H9 (cell line): Measurements from ENCODE around the gene SUFU. TPM values are rescaled to one million over a fixed set of nuclear protein-coding genes. Genes with fewer than 3 reads are reported as not detected.

Experiments
- DNase-seq: peaks from one replicate; pipeline ENCODE4 v3.0.0-alpha.2; 2017
- H2AFZ ChIP-seq: one replicate; pipeline ENCODE4 v1.6.1; 2013; ENCODE audit warnings: mild to moderate bottlenecking, low read length, control low read depth, moderate library complexity
- H2AK5ac ChIP-seq: 2 replicates; pipeline ENCODE4 v1.6.1; 2013; ENCODE audit warnings: low read length, control low read depth, mixed read lengths; ENCODE audit not compliant: insufficient read length
- H2BK120ac ChIP-seq: one replicate; pipeline ENCODE4 v1.6.1; 2013; ENCODE audit warnings: low read depth, mild to moderate bottlenecking, low read length, control low read depth, inconsistent platforms; ENCODE audit not compliant: poor library complexity, severe bottlenecking
- H2BK12ac ChIP-seq: 2 replicates; pipeline ENCODE4 v1.6.1; 2013; ENCODE audit warnings: low read length, control low read depth, mixed read lengths, low read depth; ENCODE audit not compliant: insufficient read length
- H2BK15ac ChIP-seq: 2 replicates; pipeline ENCODE4 v1.6.1; 2013; ENCODE audit warnings: low read depth, low read length, control low read depth
- H2BK20ac ChIP-seq: one replicate; pipeline ENCODE4 v1.6.1; 2013; ENCODE audit warnings: low read depth, mild to moderate bottlenecking, low read length, control low read depth, inconsistent platforms; ENCODE audit not compliant: poor library complexity, severe bottlenecking
- H2BK5ac ChIP-seq: 2 replicates; pipeline ENCODE4 v1.6.1; 2013; ENCODE audit warnings: low read length, control low read depth, mixed read lengths; ENCODE audit not compliant: insufficient read length
- H3K14ac ChIP-seq: 2 replicates; pipeline ENCODE4 v1.6.1; 2013; ENCODE audit warnings: low read length, control low read depth; ENCODE audit not compliant: insufficient read depth
- H3K18ac ChIP-seq: 2 replicates; pipeline ENCODE4 v1.6.1; 2013; ENCODE audit warnings: low read depth, mild to moderate bottlenecking, mixed read lengths, low read length, control low read depth; ENCODE audit not compliant: insufficient read length
- H3K23ac ChIP-seq: 2 replicates; pipeline ENCODE4 v1.6.1; 2013; ENCODE audit warnings: low read length, control low read depth, mixed read lengths, low read depth; ENCODE audit not compliant: insufficient read length
- H3K23me2 ChIP-seq: 2 replicates; pipeline ENCODE4 v1.6.1; 2013; ENCODE audit warnings: low read depth, mild to moderate bottlenecking, mixed read lengths, low read length, control low read depth; ENCODE audit not compliant: insufficient read length, poor library complexity, severe bottlenecking
- H3K27ac ChIP-seq: 2 replicates; pipeline ENCODE4 v1.5.1; 2013; ENCODE audit warnings: low read length, control low read depth, mixed read lengths, low read depth; ENCODE audit not compliant: insufficient read length
- H3K27me3 ChIP-seq: 2 replicates; pipeline ENCODE4 v1.6.1; 2013; ENCODE audit warnings: low read length, control low read depth, inconsistent platforms; ENCODE audit not compliant: insufficient read depth
- H3K4ac ChIP-seq: 2 replicates; pipeline ENCODE4 v1.6.1; 2013; ENCODE audit warnings: low read depth, mild to moderate bottlenecking, control low read depth, inconsistent platforms, low read length, moderate library complexity
- H3K4me1 ChIP-seq: 2 replicates; pipeline ENCODE4 v1.6.1; 2013; ENCODE audit warnings: low read length, control low read depth, inconsistent platforms; ENCODE audit not compliant: insufficient read depth
- H3K4me2 ChIP-seq: 2 replicates; pipeline ENCODE4 v1.6.1; 2013; ENCODE audit warnings: low read length, control low read depth, mixed read lengths; ENCODE audit not compliant: insufficient read length, insufficient read depth
- H3K56ac ChIP-seq: 2 replicates; pipeline ENCODE4 v1.6.1; 2013; ENCODE audit warnings: low read depth, mild to moderate bottlenecking, mixed read lengths, low read length, control low read depth; ENCODE audit not compliant: insufficient read length
- H3K79me1 ChIP-seq: 2 replicates; pipeline ENCODE4 v1.6.1; 2013; ENCODE audit warnings: low read depth, mild to moderate bottlenecking, moderate library complexity, low read length, control low read depth, inconsistent platforms; ENCODE audit not compliant: insufficient read depth, poor library complexity, severe bottlenecking
- H3K79me2 ChIP-seq: 2 replicates; pipeline ENCODE4 v1.6.1; 2013; ENCODE audit warnings: low read length, control low read depth, inconsistent platforms; ENCODE audit not compliant: insufficient read depth
- H3K9ac ChIP-seq: 2 replicates; pipeline ENCODE4 v1.6.1; 2013; ENCODE audit warnings: low read length, control low read depth, mixed read lengths; ENCODE audit not compliant: insufficient read length; ENCODE audit errors: extremely low read depth
- H3K9me3 ChIP-seq: one replicate; pipeline ENCODE4 v1.6.1; 2013; ENCODE audit warnings: low read depth, low read length, inconsistent platforms; ENCODE audit not compliant: control insufficient read depth
- H3T11ph ChIP-seq: one replicate; pipeline ENCODE4 v1.6.1; 2013; ENCODE audit warnings: mild to moderate bottlenecking, low read length, control low read depth, inconsistent platforms
- H4K20me1 ChIP-seq: one replicate; pipeline ENCODE4 v1.6.1; 2013; ENCODE audit not compliant: control insufficient read depth, insufficient read length, insufficient read depth
- H4K5ac ChIP-seq: 2 replicates; pipeline ENCODE4 v1.6.1; 2013; ENCODE audit warnings: low read depth, mild to moderate bottlenecking, mixed read lengths, low read length, control low read depth; ENCODE audit not compliant: insufficient read length
- H4K8ac ChIP-seq: replicated peaks from 2 replicates; pipeline ENCODE4 v1.6.1; 2013; ENCODE audit warnings: low read length, control low read depth, mixed read lengths, low read depth; ENCODE audit not compliant: insufficient read length
- H4K91ac ChIP-seq: 2 replicates; pipeline ENCODE4 v1.6.1; 2013; ENCODE audit warnings: low read depth, mild to moderate bottlenecking, moderate library complexity, mixed read lengths, low read length, control low read depth; ENCODE audit not compliant: insufficient read length
- H3K27ac Mint-ChIP-seq, 3 experiments: 2 replicates in 2 of 3; 3 replicates in 1 of 3; pipeline ENCODE4 v1.8.0; 2020 to 2021; ENCODE audit warnings: mixed read lengths in 3 of 3, mild to moderate bottlenecking in 1 of 3, moderate library complexity in 1 of 3
- H3K27me3 Mint-ChIP-seq: 2 replicates; pipeline ENCODE4 v1.8.0; 2021; ENCODE audit warnings: low read depth, mild to moderate bottlenecking, moderate library complexity, mixed read lengths
- H3K36me3 Mint-ChIP-seq, 3 experiments: 2 replicates in 2 of 3; 3 replicates in 1 of 3; pipeline ENCODE4 v1.8.0; 2020 to 2021; ENCODE audit warnings: low read depth in 3 of 3, mixed read lengths in 3 of 3; ENCODE audit not compliant: insufficient read depth in 1 of 3
- H3K4me1 Mint-ChIP-seq, 2 experiments: 2 replicates each; pipeline ENCODE4 v1.8.0; 2020; ENCODE audit warnings: mixed read lengths in 2 of 2
- H3K4me3 Mint-ChIP-seq, 2 experiments: 2 replicates in 1 of 2; 3 replicates in 1 of 2; pipeline ENCODE4 v1.8.0; 2020 to 2021; ENCODE audit warnings: mild to moderate bottlenecking in 2 of 2, mixed read lengths in 2 of 2, moderate library complexity in 1 of 2
- H3K9me3 Mint-ChIP-seq, 2 experiments: 2 replicates in 1 of 2; 3 replicates in 1 of 2; pipeline ENCODE4 v1.8.0; 2020; ENCODE audit warnings: mild to moderate bottlenecking in 2 of 2, mixed read lengths in 2 of 2, moderate library complexity in 1 of 2
- WGBS: extraction: QIAGEN DNeasy Blood & Tissue Kit; methylation state at CpG from one replicate; pipeline ENCODE4 v1.1.7; 2013; ENCODE audit warnings: missing lambda C conversion rate, low lambda C conversion rate, mixed read lengths; ENCODE audit not compliant: insufficient read length; ENCODE audit errors: extremely low coverage; 5-methylcytosine and 5-hydroxymethylcytosine counted together
- total RNA-seq: library from RNA; stranded (reverse); gene quantifications from 2 replicates; pipeline ENCODE4 v1.2.1, GENCODE V29; 2021
- TF ChIP-seq, protein P1 (sequence below): fragments of 200-600 bp; sonication (generic); conservative IDR thresholded peaks from 3 replicates; pipeline ENCODE4 v1.8.0; 2021; ENCODE audit warnings: antibody characterized with exemption, mild to moderate bottlenecking

The SUFU gene
- total RNA-seq, 1 experiment from 2014 or later = 9.5 TPM

DNA sequence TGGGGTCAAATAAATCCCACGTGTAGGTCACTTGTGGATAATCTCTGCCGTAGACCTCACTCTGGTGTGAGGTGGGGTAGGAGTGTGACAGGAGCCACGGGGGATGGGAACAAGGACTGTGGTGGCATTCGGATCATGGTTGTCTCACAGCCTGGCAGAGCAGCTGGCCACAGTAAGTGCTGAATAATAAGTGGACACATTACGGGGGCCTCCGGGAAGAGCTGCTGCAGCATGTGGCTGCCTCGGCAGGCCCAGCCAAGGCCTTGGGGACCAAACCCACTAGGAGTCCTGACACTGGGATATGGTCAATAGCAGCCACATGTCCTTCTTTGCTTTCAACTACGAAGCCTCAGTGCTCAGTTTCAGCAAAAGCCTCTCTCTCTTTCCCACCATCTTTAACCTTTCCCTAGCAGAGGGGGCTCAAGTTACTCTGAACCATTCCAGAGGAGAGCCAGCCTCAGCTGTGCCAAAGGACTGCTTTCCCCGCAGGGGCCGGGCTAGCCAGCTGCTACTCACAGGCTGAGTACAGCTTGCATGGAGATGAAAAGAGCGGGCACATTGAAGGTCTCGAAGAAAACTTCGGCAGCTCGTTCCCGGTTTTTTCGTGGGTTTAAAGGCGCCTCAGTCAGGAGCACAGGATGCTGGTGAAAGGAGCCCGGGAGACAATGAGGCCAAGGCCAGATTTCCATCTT lies 18.5 kb upstream of the SUFU start:
- Histone ChIP-seq H3K18ac (no peak overlapping the region), H2BK15ac (no peak overlapping the region), H3K4me1 (no peaks in the 10 kb centered on the region), H3K23me2 (no peaks in the 10 kb centered on the region), H2BK5ac (no peak overlapping the region), H3K27ac (no peak overlapping the region), H2BK12ac (no peak overlapping the region), H3K9ac (no peak overlapping the region), H2AK5ac (no peak overlapping the region), H3K9me3 (no peaks in the 10 kb centered on the region), H4K91ac (no peak overlapping the region), H3K27me3 (no peaks in the 10 kb centered on the region), H2AFZ (no peak overlapping the region), H3K4me2 (no peak overlapping the region), H3K23ac (no peak overlapping the region), H3K4ac (no peak overlapping the region), H2BK20ac (no peak overlapping the region), H2BK120ac (no peak overlapping the region), H3K56ac (no peak overlapping the region), H4K8ac (no peak overlapping the region), H3T11ph (no peak overlapping the region), H3K14ac (no peak overlapping the region), H4K20me1 (no peaks in the 10 kb centered on the region), H3K79me1 (no peaks in the 10 kb centered on the region), H4K5ac (no peak overlapping the region), H3K79me2 (no peaks in the 10 kb centered on the region)
- DNase-seq = no peak
- WGBS = no CpG with 5 or more reads among the region's 18 CpGs
- Mint-ChIP-seq H3K27me3 (no peaks in the 10 kb centered on the region), H3K36me3 (peaks cover 41 to 89% (median 87%) of the 10 kb centered on the region in 3 experiments), H3K9me3 (no peaks in the 10 kb centered on the region; a peak in 1 of 5 replicates), H3K27ac (no peak overlapping the region), H3K4me3 (no peak overlapping the region), H3K4me1 (0 out of 4 replicates have a peak, but pooled peaks cover 2% of the 10 kb centered on the region in 2 experiments)
- TF ChIP-seq, protein P1, sequence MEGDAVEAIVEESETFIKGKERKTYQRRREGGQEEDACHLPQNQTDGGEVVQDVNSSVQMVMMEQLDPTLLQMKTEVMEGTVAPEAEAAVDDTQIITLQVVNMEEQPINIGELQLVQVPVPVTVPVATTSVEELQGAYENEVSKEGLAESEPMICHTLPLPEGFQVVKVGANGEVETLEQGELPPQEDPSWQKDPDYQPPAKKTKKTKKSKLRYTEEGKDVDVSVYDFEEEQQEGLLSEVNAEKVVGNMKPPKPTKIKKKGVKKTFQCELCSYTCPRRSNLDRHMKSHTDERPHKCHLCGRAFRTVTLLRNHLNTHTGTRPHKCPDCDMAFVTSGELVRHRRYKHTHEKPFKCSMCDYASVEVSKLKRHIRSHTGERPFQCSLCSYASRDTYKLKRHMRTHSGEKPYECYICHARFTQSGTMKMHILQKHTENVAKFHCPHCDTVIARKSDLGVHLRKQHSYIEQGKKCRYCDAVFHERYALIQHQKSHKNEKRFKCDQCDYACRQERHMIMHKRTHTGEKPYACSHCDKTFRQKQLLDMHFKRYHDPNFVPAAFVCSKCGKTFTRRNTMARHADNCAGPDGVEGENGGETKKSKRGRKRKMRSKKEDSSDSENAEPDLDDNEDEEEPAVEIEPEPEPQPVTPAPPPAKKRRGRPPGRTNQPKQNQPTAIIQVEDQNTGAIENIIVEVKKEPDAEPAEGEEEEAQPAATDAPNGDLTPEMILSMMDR = no peak
